Stimulated activated effector memory CD8-positive, alpha-beta T cell treated with anti-CD3 and anti-CD28 coated beads, Interleukin-12 subunit alpha, Interleukin-12 subunit beta, amount 100 ng/mL, for 72 hours (primary cell): ENCODE data around the gene OXER1.

Experiments
- ATAC-seq: fragments of 150-1000 bp; cut with Tn5 transposase; 2 replicates; pipeline ENCODE4 v1.10.0; 2021
- DNase-seq, 2 donors: peaks; one replicate each; pipeline ENCODE4 v3.0.0; 2021 to 2022; ENCODE audit warnings: low spot score in 2 of 2
- H3K27ac Mint-ChIP-seq: one replicate; pipeline ENCODE4 v1.8.0; 2022; ENCODE audit warnings: mild to moderate bottlenecking, mixed read lengths
- H3K36me3 Mint-ChIP-seq: one replicate; pipeline ENCODE4 v1.8.0; 2022; ENCODE audit warnings: mild to moderate bottlenecking, mixed read lengths
- H3K4me1 Mint-ChIP-seq: one replicate; pipeline ENCODE4 v1.8.0; 2022; ENCODE audit warnings: mixed read lengths
- H3K4me3 Mint-ChIP-seq: one replicate; pipeline ENCODE4 v1.8.0; 2022; ENCODE audit warnings: mild to moderate bottlenecking, mixed read lengths
- H3K9me3 Mint-ChIP-seq: one replicate; pipeline ENCODE4 v1.8.0; 2022; ENCODE audit warnings: mixed read lengths

Gene OXER1

DNA sequence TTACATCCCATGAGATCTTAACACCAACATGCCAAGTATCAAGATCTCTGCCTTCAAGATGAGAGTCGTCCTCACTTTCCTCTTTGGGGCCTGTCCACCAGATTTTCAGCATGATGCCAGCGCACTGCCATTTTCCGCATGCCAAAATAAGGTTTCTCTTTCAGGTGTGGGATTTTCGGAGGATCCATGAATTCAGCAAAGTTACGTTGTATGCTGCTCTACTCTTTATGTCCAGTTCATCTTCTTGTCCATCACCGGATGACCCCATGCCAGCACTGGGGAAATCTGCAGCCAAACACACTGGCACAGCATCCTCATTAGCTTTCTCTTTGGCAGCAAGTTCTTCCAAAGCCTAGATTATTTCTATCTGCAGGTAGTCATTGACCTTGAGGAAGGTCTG lies 33.3 kb upstream of the OXER1 start:
- ATAC-seq = no peak
- peak overlapping the region; percentile 38 for H3K4me3 Mint-ChIP-seq
- peak overlapping the region; percentile 81 for H3K27ac Mint-ChIP-seq

DNA sequence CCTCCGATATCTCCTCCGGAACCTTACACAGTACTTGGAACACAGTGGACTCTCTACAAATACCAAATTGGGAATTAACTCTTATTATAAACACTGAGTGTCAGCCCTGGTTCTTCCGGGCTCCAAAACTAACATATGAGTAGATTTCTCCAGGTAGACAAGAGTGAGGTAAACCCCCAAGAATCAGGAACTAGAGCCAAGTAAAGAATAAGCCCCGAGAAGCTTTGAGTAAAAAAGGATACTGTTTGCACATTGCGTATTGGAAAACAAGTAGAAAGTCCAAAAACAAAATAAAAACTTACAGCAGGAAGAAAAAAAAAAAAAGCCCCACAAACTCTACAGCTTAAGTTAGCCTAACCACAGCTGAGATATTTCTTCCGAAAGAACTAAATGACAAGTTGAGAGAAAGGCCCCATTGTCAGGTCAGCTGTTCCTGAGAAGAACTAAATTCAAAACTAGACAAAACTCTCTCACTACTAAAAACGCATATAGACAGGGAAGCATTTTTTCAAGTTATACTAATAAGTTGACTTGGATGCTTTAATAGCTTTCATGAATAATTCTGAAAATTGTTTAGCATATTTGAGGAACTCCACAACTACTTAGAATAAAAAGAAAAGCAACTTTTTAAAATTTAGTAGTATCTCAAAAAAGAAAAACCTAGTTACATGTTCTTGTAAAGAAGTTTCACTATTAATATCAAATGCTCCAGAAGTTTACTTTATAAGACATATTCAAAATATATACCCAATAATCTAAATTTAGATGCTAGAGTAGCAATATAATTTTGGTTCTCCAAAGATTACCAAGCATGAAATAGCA lies 32.7 kb upstream of the OXER1 start:
- ATAC-seq (peak; percentile 90), DNase-seq (no peak)
- peak overlapping the region; percentile 81 for H3K27ac Mint-ChIP-seq
- peak overlapping the region; percentile 38 for H3K4me3 Mint-ChIP-seq
- H3K36me3 Mint-ChIP-seq = no peaks in the 10 kb centered on the region
- H3K9me3 Mint-ChIP-seq = no peaks in the 10 kb centered on the region
- H3K4me1 Mint-ChIP-seq = peaks cover 34% of the 10 kb centered on the region

More for the DNA sequence above, 33.3 kb upstream of the OXER1 start:
- Mint-ChIP-seq H3K36me3 (no peaks in the 10 kb centered on the region), H3K4me1 (peaks cover 28% of the 10 kb centered on the region), H3K9me3 (no peaks in the 10 kb centered on the region)
- DNase-seq = no peak

DNA sequence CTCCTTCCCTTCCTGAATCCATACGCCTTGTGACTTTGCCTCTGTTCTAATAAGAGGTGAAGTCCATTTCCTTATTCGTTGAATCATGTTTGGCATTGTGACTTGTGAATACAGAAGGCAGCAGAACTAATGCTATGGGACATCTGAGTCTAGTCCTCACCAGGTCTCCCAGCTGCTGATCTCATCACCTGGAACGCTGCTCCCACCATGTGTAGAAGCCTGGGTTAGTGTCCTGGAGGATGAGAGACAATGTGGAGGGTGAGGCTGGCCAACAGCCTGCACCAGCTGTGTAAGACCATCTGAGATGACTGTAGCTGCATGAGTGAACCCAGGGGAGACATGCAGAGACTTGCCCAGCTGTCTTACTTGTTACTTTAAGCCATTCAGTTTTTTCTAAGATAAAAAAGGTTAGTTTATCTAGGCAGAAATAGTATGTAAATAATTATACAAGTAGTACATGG lies 31.9 kb upstream of the OXER1 start:
- DNase-seq (no peak), ATAC-seq (peak; percentile 63)
- peak overlapping the region; percentile 38 for H3K4me3 Mint-ChIP-seq
- no peaks in the 10 kb centered on the region for H3K36me3 Mint-ChIP-seq
- peak overlapping the region; percentile 81 for H3K27ac Mint-ChIP-seq
- H3K4me1 Mint-ChIP-seq = peaks cover 42% of the 10 kb centered on the region
- no peaks in the 10 kb centered on the region for H3K9me3 Mint-ChIP-seq

DNA sequence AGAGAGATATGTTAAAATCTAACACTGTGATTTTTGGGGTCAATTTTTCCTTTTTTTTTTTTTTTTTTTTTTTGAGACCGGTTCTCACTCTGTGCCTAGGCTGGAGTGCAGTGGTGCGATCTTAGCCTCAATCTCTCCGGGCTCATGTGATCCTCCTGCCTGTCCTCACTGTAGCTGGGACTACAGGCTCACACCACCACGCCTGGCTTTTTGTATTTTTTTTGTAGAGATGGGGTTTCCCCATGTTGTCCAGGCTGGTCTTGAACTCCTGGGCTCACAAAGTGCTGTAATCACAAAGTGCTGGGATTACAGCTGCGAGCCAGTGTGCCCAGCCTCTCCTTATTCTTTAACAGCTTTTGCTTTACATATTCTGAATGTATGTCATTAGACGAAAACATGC lies 31.3 kb upstream of the OXER1 start:
- peak overlapping the region; percentile 81 for H3K27ac Mint-ChIP-seq
- H3K4me3 Mint-ChIP-seq = no peak overlapping the region
- DNase-seq = no peak
- no peaks in the 10 kb centered on the region for H3K36me3 Mint-ChIP-seq
- H3K9me3 Mint-ChIP-seq = no peaks in the 10 kb centered on the region
- peaks cover 42% of the 10 kb centered on the region for H3K4me1 Mint-ChIP-seq
- no peak for ATAC-seq

DNA sequence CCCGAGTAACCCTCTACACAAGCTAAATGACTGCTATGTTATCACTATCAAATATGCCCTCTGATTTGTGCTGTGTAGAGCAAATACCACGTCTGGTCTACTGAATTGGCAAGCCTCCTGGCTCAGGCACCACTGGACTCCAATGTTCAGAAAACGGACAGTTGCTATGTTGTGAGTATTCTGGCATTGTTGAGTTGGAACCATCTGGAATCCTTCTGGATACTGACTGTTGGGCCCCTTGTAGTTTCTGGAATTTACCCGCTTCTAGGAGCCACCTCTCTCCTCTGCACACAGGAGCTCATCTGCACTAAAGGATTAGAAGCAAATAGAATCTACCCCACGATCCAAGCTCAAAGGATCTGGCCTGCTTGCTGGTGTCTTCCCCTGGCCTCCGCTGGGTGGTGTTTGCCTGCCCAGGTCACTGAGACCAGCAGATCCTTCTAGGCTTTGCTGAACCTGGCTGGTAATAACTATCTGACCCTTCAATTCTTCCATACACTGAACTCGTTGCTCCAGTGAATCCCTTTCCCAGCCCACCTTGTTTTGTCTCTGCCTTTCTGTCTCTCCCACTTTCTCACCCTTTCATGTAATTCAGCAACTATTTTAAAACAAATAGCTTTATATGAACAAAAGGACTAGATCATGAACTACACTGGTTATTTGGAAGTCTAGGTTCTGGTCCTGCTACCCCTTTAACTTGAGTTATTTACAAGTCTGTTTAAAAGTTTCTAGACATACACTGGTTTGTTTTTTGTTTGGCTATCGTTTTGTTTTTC lies 30.5 kb upstream of the OXER1 start:
- no peak for ATAC-seq

DNA sequence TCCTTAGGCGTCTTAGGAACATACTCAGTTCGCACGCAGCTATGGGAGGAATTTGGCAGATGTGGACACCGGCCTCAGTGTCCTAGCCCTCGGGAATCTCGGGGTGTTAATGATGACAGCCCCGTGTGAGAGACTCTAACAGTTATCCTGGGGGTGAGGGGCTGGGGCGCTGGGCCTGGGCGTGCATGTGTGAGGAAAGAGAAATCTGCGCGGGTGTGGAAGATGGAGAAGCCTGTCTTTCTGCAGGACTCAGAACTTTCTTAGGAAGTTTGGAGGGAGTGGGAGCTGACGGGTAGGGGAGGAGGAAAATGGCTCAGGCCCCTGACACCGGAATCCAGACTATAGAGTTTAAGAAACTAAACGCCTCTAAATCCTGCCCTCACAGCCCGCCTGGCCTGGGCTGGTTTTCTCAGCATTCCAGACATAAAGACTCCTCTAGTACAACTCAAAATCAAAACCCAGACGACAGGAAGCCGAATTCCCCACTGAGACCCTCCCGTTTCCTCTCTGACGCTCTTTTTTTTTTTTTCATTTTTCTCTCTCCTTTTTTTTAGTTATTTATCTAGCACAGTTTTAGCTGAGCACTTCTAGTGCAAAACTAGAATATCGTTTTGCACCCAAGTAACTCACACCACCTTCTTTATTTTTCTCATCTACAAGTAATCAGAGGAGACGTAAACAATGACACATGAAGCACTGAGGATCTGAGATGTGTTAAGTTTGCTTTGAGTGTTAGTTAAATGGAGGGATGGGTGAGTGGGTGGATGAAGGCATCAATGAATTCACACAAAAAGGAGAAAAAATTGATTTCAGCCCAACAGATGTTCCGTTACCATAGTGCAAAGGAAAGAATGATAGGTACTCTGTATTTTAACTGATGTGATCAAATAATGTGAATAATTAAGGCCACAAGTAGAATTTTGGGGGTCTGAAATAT lies 29.7 kb upstream of the OXER1 start:
- no peak for DNase-seq
- H3K27ac Mint-ChIP-seq = no peak overlapping the region
- no peaks in the 10 kb centered on the region for H3K36me3 Mint-ChIP-seq
- H3K4me1 Mint-ChIP-seq = peaks cover 43% of the 10 kb centered on the region
- H3K9me3 Mint-ChIP-seq = no peaks in the 10 kb centered on the region
- peak overlapping the region; percentile 62 for H3K4me3 Mint-ChIP-seq
- ATAC-seq = no peak

More for the DNA sequence above, 30.5 kb upstream of the OXER1 start:
- H3K4me1 Mint-ChIP-seq = peaks cover 42% of the 10 kb centered on the region
- no peaks in the 10 kb centered on the region for H3K9me3 Mint-ChIP-seq
- DNase-seq = no peak
- H3K27ac Mint-ChIP-seq = no peak overlapping the region
- no peaks in the 10 kb centered on the region for H3K36me3 Mint-ChIP-seq
- H3K4me3 Mint-ChIP-seq = no peak overlapping the region

DNA sequence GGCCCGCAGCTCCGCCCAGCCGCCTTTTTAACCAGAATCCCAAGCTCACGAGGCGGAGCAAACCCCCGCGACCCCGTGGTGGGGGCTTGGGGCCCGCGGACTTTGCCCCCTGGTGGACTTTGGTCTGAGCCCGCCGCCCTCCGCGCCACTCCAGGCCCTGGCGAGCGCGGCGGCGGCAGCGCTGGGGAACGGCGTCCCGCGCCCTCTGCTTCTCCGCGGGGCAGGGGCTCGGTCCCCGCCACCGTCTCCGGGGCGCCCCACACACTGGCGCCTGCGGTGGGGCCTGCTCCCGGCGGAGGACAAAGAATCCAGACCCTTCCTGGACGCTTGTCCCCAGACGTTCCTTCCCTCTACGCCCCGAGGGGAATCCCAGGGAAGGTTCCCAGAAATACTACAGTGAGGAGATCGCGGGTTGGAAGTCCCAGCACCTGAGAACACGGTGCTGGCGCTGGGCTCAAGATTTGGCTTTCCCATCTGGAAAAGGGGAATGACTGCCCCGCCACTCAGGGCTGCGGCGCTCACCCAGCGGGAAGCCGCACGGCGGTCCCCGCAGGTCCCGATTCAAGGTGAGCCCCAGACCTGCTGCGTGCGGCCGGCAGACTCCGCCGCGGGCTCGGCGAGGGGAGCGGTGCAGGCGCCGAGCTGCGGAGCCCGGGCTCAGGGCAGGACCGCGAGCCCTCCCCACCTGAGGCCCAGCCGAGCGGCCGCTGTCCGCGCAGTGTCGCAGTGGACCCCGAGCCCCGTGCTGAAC lies 28.8 kb upstream of the OXER1 start, which contains the start of gene HAAO:
TSS of gene HAAO (minus strand) at position 1 of the 751 bp plus-strand sequence. CDS start 47 bp downstream, outside the sequence.
- ATAC-seq (peak; percentile 26), DNase-seq (no peak)
- Mint-ChIP-seq H3K4me1 (peaks cover 52% of the 10 kb centered on the region), H3K4me3 (peak within 1 kb of the TSS; percentile 62), H3K36me3 (peaks cover 5% of the 10 kb centered on the region), H3K9me3 (no peaks in the 10 kb centered on the region), H3K27ac (no peak within 1 kb of the TSS)

DNA sequence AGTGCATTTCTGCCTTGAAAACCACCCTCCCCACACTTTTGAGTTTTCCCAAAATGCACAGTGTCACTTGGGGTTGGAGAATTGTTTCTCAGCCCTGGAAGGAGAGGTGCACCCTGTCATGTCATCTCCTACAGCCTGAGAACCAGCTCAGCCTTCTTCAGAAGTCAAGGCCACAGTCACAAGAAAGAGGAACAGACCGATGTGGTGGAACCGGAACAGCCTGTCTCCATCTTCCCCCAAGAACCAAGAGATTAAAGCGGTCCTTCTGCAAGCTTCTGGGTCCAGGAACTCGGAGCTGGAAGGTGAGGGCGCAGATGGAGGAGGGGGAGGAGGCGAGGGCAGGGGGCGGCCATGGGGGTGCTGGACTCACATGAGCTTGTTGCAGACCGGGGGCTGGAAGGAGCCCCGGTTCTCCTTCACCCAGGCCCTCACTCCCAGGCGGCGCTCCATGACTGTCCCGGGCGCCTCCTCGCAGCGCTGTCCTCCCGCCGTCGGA lies 28.2 kb upstream of the OXER1 start:
- H3K27ac Mint-ChIP-seq = no peak overlapping the region
- H3K36me3 Mint-ChIP-seq = peaks cover 5% of the 10 kb centered on the region
- ATAC-seq (no peak), DNase-seq (no peak)
- peaks cover 53% of the 10 kb centered on the region for H3K4me1 Mint-ChIP-seq
- H3K4me3 Mint-ChIP-seq = peak overlapping the region; percentile 62
- H3K9me3 Mint-ChIP-seq = no peaks in the 10 kb centered on the region

DNA sequence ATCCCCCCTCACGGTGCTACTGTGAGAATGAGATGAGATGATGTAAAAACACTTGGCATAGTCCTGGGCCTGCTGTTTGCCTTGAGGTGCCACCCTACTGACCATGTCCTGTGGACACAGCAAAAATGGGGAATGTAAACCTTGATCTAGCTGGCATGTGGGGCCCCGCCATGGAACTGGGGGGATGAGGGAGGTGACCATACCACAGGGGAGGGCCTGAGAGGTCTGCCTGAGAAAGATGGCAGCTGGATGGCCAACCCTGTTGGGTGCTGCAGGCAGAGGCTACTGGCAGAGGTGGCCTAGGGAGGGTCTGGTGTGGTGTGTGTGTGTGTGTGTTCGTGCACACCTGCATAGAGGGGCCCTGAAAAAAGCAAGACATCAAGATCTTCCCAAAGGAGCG lies 27.7 kb upstream of the OXER1 start:
- DNase-seq = no peak
- Mint-ChIP-seq H3K4me1 (peaks cover 52% of the 10 kb centered on the region), H3K4me3 (peak overlapping the region; percentile 62), H3K9me3 (no peaks in the 10 kb centered on the region), H3K36me3 (peaks cover 5% of the 10 kb centered on the region), H3K27ac (no peak overlapping the region)
- no peak for ATAC-seq

DNA sequence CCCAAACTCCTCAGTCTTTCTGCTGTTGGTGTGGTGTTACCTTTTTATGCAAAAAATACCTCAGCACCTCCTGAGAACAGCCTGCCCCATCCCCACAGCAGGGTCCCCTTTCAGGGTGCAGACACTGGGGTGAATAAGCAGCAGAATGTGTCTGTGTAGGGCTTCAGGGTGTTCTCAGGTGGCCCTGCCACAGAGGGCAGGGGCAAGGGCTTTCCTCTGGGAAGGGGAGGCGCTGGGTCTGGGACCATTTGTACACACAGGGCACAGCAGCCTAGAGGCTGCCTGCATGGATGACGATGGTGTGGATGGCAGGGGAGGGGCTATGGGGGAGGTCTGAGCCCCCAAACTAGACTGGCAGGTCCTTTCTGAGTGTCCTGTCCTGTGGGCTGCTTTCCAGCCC lies 25.8 kb upstream of the OXER1 start:
- Mint-ChIP-seq H3K4me3 (no peak overlapping the region), H3K36me3 (peaks cover 5% of the 10 kb centered on the region), H3K27ac (no peak overlapping the region), H3K4me1 (peaks cover 35% of the 10 kb centered on the region), H3K9me3 (no peaks in the 10 kb centered on the region)
- no peak for DNase-seq
- ATAC-seq = no peak

DNA sequence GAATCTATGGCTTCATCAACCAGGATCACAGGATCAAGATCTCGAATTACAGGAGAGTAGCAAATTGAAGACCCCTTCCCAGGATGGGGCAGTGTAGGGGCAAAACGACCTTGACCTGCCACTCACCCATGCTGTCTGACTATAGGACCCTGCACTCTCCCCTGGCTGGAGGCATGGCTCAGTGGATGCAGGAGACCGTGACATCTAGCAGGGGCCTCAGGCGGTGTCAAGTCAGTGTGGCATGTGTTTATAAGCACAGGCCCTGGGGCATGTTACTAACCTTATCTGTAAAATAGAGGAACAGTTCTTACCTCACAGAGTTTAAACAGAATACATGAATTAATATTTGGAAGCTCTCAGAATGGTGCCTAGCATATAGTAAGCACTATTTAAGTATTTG lies 24.9 kb upstream of the OXER1 start:
- H3K36me3 Mint-ChIP-seq = peaks cover 5% of the 10 kb centered on the region
- DNase-seq (no peak), ATAC-seq (no peak)
- H3K4me3 Mint-ChIP-seq = no peak overlapping the region
- no peak overlapping the region for H3K27ac Mint-ChIP-seq
- H3K9me3 Mint-ChIP-seq = no peaks in the 10 kb centered on the region
- peaks cover 29% of the 10 kb centered on the region for H3K4me1 Mint-ChIP-seq

DNA sequence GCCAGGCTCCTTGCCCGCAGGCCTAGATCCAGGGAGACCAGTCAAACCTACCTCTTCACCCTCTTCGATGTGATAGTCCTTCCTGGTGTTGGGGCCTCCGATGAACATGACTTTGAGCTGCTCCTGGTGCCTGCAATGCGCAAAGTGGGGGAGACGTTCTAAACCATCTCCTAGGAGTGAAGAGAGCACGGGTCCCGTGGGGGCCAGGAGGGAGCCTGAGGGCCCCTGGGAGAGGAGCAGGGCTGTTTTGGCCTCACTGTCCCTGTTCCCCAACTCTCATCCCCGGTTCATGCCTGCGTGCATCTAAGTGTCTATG lies 24.5 kb upstream of the OXER1 start:
- ATAC-seq = no peak
- peak overlapping the region; percentile 34 for H3K27ac Mint-ChIP-seq

DNA sequence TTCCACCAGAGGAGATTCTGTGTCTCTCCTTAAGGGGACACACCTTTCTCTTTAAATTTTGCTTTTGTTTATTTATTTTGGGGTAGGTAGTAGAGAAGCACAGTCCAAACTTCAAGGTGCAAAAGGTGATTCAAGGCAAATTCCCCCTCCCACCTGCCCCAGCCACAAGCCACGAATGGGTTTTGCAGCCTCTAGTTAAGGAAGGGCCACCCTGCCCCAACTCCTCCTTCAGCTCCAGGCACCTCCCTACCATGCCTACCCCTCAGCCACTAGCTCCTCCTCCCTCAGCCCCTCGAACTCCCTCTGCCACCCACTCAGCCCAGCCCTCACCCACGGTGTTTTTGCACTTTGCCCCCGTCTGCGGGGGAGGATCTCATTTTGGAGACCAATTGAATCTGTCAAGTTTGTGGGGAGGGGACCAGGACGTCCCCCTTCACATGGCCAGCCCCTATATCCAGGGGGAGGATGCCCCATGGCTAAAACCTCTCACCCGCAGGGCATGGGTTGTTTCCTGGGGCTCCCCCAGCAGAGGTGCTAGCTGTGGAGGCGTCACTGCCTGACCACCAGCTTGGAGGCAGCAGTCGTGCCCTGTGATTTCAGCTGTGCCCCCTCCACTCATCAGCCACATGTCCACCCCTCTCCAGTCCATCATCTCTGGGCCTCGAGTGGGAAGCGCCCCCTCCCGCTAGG lies 24.0 kb upstream of the OXER1 start:
- H3K4me1 Mint-ChIP-seq = peaks cover 25% of the 10 kb centered on the region
- H3K4me3 Mint-ChIP-seq = no peak overlapping the region
- ATAC-seq (peak; percentile 58), DNase-seq (peak in 1 of 2 donors; percentile 48)
- H3K9me3 Mint-ChIP-seq = no peaks in the 10 kb centered on the region
- H3K27ac Mint-ChIP-seq = peak overlapping the region; percentile 34
- H3K36me3 Mint-ChIP-seq = peaks cover 5% of the 10 kb centered on the region

More for the DNA sequence above, 24.5 kb upstream of the OXER1 start:
- Mint-ChIP-seq H3K9me3 (no peaks in the 10 kb centered on the region), H3K4me3 (no peak overlapping the region), H3K36me3 (peaks cover 5% of the 10 kb centered on the region), H3K4me1 (peaks cover 25% of the 10 kb centered on the region)
- DNase-seq = no peak

DNA sequence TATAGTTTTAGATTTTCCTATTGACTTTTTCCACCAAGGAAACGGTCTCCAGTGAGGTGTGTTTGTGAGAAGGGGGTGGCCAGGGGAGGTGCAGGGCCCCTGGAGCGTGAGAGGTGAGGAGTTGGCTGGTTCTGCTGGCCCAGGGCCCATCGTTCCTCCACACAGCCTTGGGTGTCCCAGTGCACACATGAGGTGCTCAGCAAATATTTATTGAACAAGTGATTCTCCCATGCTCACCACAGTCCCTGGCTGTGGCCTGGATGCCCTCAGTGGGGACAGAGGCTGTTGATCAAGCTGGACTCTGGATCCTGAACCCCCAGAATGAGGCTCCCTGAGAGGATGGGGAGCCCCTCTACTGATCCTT lies 23.5 kb upstream of the OXER1 start:
- no peak for DNase-seq
- no peak for ATAC-seq
- peaks cover 25% of the 10 kb centered on the region for H3K4me1 Mint-ChIP-seq
- peaks cover 5% of the 10 kb centered on the region for H3K36me3 Mint-ChIP-seq
- H3K9me3 Mint-ChIP-seq = no peaks in the 10 kb centered on the region
- no peak overlapping the region for H3K4me3 Mint-ChIP-seq
- H3K27ac Mint-ChIP-seq = no peak overlapping the region
